Vagina (tissue), 2 donors: ENCODE measurements around the gene ARHGAP23.

ENCODE experiments used
- CTCF ChIP-seq, 3 experiments: fragments of 450-650 bp in 2 of 3; fragments of 200-600 bp in 1 of 3; sonication (generic) in 1 of 3; IDR thresholded peaks; one replicate each; pipeline ENCODE4 v1.5.1; 2017 to 2019; ENCODE audit warnings: antibody characterized with exemption in 3 of 3, mild to moderate bottlenecking in 2 of 3, moderate library complexity in 2 of 3
- POLR2A ChIP-seq, 2 donors: fragments of 450-650 bp; IDR thresholded peaks; one replicate each; pipeline ENCODE4 v1.6.1; 2017; ENCODE audit warnings: antibody characterized with exemption in 2 of 2, mild to moderate bottlenecking in 2 of 2, moderate library complexity in 2 of 2

- TF ChIP-seq CTCF (IDR thresholded peaks at IDR 0.05) = no peak
- TF ChIP-seq POLR2A (IDR thresholded peaks at IDR 0.05) = no peak
Measured at GRCh38 chr17:38420518-38420917, 7.7 kb upstream of the ARHGAP23 start.
